HCEC 1CT (cell line): ENCODE data around the gene ST6GALNAC4.

Source experiments
- DNase-seq: peaks from one replicate; pipeline ENCODE4 v3.0.0-alpha.2; 2017

ST6GALNAC4 gene

GRCh38 chr9:127868278-127868902 lies 48.5 kb downstream of the ST6GALNAC4 start:
- no peak for DNase-seq

DNA sequence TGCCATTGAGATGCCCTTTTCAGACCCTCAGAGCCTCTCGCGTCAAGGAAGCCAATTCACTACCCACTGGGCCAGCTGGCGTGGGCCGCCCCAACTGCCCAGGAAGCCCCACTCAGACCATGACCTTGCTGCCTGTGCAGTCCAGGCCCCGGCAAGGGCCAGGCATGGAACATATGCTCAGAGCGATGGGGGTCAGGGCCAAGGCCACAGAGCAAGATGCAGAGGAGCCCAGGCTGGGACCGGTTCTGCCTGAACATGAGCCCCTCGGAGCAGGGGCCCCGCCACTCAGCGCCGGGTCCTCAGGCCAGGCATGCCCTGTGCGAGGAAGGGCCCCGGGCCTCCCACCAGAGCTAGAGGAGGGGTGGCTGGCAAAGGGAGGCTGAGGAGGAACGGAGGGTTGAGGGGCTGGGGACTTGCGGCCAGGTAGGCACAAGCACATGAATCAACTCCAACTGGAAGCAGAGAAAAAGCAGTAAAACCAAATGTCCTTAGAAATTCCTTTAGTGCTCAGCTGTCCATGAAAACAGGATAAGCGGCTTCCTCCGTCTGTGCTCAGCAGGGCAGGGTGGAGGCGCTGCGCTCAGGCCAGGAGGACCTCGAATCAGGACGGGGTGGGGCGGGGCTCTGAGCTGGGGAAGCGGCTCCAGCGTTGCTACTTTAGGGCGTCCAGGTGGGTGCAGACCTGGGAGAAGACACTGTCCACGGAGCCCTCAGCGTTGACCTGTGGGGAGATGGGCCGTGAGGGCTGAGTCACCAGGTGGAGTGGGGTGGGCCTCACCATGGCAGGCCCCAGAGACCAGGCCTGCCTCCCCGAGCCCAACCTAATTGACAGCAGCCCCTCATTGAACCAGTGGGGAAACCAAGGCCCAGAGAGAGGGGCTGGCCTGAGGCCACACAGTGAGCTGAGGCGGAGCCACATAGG lies 49.2 kb downstream of the ST6GALNAC4 start:
- DNase-seq: no peak

DNA sequence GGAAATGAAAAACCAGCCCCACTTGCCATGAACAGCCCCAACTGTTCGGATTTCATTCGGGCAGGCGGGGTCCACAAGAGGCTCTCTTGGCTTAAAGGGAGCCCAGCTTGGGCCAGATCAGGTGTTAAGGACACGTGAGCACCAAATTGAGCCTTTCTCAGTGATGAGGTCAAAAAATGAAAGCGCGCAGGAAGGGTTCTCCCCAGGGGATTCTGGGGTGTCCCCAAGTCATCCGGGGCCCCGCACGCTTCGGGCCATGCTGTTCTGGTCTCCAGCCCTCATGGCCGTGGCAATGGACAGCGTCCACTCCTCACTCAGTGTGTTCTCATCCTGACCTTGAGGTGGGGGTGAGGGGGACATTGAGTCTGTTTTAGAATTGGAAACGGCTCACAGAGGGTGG lies 50.3 kb downstream of the ST6GALNAC4 start:
- DNase-seq: no peak

- no peak for DNase-seq
Measured at GRCh38 chr9:127865645-127866464, 51.0 kb downstream of the ST6GALNAC4 start.

GRCh38 chr9:127863191-127863621 lies 53.6 kb downstream of the ST6GALNAC4 start:
- no peak for DNase-seq

DNA sequence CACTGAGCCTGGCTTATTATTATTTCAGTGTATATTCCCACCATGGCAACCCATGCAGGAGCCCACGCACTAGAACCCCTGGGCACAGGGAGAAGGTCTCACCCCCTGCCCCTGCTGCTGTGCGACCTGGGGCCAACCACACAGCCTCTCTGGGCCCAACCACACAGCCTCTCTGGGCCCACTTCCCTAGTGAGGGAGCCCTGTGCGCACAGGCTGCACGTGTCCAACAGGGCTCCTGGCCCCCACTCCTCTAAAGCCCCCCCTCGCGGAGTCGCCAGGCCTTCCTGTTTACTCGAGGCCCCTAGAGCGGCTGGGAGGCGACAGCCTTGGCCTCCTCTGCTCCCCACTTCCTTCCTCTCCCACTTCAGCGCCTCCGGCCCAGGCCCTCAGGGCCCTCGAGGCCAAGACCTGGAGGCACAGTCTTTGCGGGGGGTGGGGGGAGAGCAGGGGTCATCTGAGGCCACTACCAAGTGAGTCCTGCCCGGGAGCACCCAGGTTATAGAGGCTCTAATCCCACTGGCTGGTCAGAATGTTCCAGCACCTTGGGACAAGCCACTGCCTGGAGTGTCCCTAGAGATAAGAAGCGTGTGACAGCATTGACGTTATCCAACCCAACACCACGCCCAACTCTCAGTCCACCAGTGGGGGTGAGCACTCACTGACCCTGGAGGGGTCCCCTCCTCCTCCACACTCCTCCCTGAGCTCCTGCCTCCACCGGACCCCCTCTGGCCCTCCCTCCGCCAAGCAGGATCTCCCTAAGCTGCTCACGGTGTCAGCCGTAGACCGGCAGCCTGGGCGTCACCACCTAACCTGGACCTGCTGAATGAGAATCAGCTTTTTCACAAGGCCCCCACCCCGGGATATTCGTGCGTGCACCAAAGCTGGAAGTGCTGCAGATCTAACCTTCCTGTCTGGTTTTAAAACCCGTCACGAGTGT lies 54.5 kb downstream of the ST6GALNAC4 start:
- no peak for DNase-seq

GRCh38 chr9:127860779-127861178 lies 56.1 kb downstream of the ST6GALNAC4 start:
- no peak for DNase-seq

- no peak for DNase-seq
Measured at GRCh38 chr9:127860260-127860659, 56.6 kb downstream of the ST6GALNAC4 start.

GRCh38 chr9:127858041-127858512 lies 58.8 kb downstream of the ST6GALNAC4 start:
- no peak for DNase-seq
